Cardiac muscle cell (in vitro differentiated cells and primary cell): ENCODE measurements around the gene CHD9. TPM values are rescaled to one million over a fixed set of nuclear protein-coding genes. Genes with fewer than 3 reads are reported as not detected.

ENCODE experiments used
- DNase-seq, 2 donors: peaks; one replicate each; pipeline versions ENCODE4 v3.0.0 to v3.0.0-alpha.2; 2010 to 2017; ENCODE audit warnings: low read depth in 1 of 2, low spot score in 1 of 2
- H3K27ac ChIP-seq: fragments of 200-600 bp; sonication (generic); 2 replicates; pipeline ENCODE4 v1.5.1; 2016
- H3K27me3 ChIP-seq: fragments of 200-600 bp; sonication (generic); 2 replicates; pipeline ENCODE4 v1.6.0; 2016; ENCODE audit warnings: control low read depth
- H3K36me3 ChIP-seq: fragments of 200-600 bp; sonication (generic); 2 replicates; pipeline ENCODE4 v1.5.1; 2016; ENCODE audit warnings: control low read depth
- H3K4me1 ChIP-seq: fragments of 200-600 bp; sonication (generic); 2 replicates; pipeline ENCODE4 v1.8.1; 2017; ENCODE audit warnings: low read depth, mild to moderate bottlenecking, mixed run types
- H3K4me3 ChIP-seq: fragments of 200-600 bp; sonication (generic); 2 replicates; pipeline ENCODE4 v1.5.1; 2016; ENCODE audit warnings: mild to moderate bottlenecking
- H3K9me3 ChIP-seq: fragments of 200-600 bp; sonication (generic); 2 replicates; pipeline ENCODE4 v1.5.1; 2017; ENCODE audit warnings: low read depth, mild to moderate bottlenecking, control low read depth
- polyA plus RNA-seq: library from polyadenylated mRNA; unstranded; fragments of >200 nt; fragmentation: Nextera tagmentation; extraction: Ambion mirVana; gene quantifications from 2 replicates; pipeline ENCODE4 v1.2.1, GENCODE V29; 2016
- total RNA-seq: library from RNA; depleted of rRNA; stranded (reverse); fragments of >200 nt; gene quantifications from 2 replicates; pipeline ENCODE4 v1.2.3, GENCODE V29; 2016
- TF ChIP-seq, protein P1 (sequence below): IDR thresholded peaks from 2 replicates; pipeline ENCODE4 v1.5.1; 2012; ENCODE audit warnings: low read depth, mild to moderate bottlenecking, low read length

Gene CHD9
- total and polyA plus RNA-seq, 2 experiments from 2014 or later, result 54.8 to 78.9 TPM

- H3K27ac ChIP-seq, result no peak overlapping the region
- TF ChIP-seq, protein P1, sequence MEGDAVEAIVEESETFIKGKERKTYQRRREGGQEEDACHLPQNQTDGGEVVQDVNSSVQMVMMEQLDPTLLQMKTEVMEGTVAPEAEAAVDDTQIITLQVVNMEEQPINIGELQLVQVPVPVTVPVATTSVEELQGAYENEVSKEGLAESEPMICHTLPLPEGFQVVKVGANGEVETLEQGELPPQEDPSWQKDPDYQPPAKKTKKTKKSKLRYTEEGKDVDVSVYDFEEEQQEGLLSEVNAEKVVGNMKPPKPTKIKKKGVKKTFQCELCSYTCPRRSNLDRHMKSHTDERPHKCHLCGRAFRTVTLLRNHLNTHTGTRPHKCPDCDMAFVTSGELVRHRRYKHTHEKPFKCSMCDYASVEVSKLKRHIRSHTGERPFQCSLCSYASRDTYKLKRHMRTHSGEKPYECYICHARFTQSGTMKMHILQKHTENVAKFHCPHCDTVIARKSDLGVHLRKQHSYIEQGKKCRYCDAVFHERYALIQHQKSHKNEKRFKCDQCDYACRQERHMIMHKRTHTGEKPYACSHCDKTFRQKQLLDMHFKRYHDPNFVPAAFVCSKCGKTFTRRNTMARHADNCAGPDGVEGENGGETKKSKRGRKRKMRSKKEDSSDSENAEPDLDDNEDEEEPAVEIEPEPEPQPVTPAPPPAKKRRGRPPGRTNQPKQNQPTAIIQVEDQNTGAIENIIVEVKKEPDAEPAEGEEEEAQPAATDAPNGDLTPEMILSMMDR, result no peak
- H3K4me3 ChIP-seq, result no peak overlapping the region
- no peaks in the 10 kb centered on the region for H3K27me3 ChIP-seq
- no peak for DNase-seq
- H3K36me3 ChIP-seq, result peaks cover under 1% of the 10 kb centered on the region
- H3K4me1 ChIP-seq, result peaks cover 4% of the 10 kb centered on the region
- no peaks in the 10 kb centered on the region for H3K9me3 ChIP-seq
These were observed 96.0 kb downstream of the CHD9 start for GRCh38 chr16:53150769-53151168.

GRCh38 chr16:53152329-53152728, 97.5 kb downstream of the CHD9 start:
- Histone ChIP-seq H3K27me3 (no peaks in the 10 kb centered on the region), H3K4me1 (peaks cover 4% of the 10 kb centered on the region), H3K4me3 (no peak overlapping the region), H3K36me3 (peaks cover 14% of the 10 kb centered on the region), H3K27ac (peak overlapping the region; percentile 8), H3K9me3 (no peaks in the 10 kb centered on the region)
- DNase-seq, result peak in 1 of 2 donors; percentile 21
- TF ChIP-seq, protein P1, result no peak

DNA sequence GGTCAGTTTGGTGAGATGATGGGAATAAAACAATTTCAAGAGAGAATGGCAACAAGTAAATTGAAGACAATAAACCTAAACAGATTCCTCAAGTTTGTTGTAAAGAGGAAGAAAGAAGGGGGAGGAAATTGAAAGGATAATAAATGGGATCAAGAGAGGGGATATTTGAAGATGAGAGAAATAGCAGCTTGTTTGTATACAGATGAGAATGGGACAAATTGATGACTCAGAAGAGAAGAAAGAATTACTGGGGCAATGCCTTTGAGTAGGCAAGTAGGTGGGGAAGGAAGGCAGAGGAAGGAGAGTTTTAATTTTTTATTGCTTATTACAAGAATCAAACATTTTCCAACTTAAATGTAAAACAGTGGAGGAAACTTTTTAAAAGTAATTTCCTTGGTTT, 98.3 kb downstream of the CHD9 start:
- no peak for DNase-seq
- H3K27ac ChIP-seq, result no peak overlapping the region
- no peak overlapping the region for H3K4me3 ChIP-seq
- TF ChIP-seq, protein P1, result no peak
- H3K4me1 ChIP-seq, result peaks cover 4% of the 10 kb centered on the region
- peaks cover 14% of the 10 kb centered on the region for H3K36me3 ChIP-seq
- H3K9me3 ChIP-seq, result no peaks in the 10 kb centered on the region
- H3K27me3 ChIP-seq, result no peaks in the 10 kb centered on the region

DNA sequence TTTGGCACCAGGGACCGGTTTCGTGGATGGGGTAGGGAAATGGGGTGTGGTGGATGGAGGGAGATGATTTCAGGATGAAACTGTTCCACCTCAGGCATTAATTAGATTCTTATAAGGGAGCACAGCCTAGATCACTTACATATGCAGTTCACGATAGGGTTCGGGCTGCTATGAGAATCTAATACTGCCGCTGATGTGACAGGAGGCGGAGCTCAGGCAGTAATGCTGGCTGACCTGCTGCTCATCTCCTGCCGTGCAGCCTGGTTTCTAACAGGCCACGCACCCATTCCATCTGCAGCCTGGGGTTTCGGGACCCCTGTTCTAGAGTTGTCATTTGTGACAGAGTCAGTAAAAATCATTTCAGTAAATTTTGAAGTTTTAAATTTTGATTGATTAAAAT, 99.7 kb downstream of the CHD9 start:
- Histone ChIP-seq H3K9me3 (no peaks in the 10 kb centered on the region), H3K4me3 (no peak overlapping the region), H3K27ac (no peak overlapping the region), H3K27me3 (no peaks in the 10 kb centered on the region), H3K36me3 (peaks cover 18% of the 10 kb centered on the region), H3K4me1 (peaks cover 4% of the 10 kb centered on the region)
- TF ChIP-seq, protein P1, result no peak
- peak; percentile 11 to 29 for DNase-seq

- Histone ChIP-seq H3K4me1 (peaks cover 4% of the 10 kb centered on the region), H3K4me3 (no peak overlapping the region), H3K36me3 (peaks cover 18% of the 10 kb centered on the region), H3K9me3 (no peaks in the 10 kb centered on the region), H3K27ac (no peak overlapping the region), H3K27me3 (no peaks in the 10 kb centered on the region)
- no peak for DNase-seq
- TF ChIP-seq, protein P1, result no peak
These were observed 101.7 kb downstream of the CHD9 start for GRCh38 chr16:53156516-53156915.

- Histone ChIP-seq H3K4me1 (no peaks in the 10 kb centered on the region), H3K36me3 (peaks cover 18% of the 10 kb centered on the region), H3K27ac (no peak overlapping the region), H3K4me3 (no peak overlapping the region), H3K9me3 (no peaks in the 10 kb centered on the region), H3K27me3 (no peaks in the 10 kb centered on the region)
- TF ChIP-seq, protein P1, result peak; percentile 71
- peak; percentile 67 to 73 for DNase-seq
These were observed 105.1 kb downstream of the CHD9 start for GRCh38 chr16:53159781-53160436.
